Psoas muscle (tissue), 8 donors: ENCODE measurements around the gene ELMOD1. TPM values are rescaled to one million over a fixed set of nuclear protein-coding genes. Genes with fewer than 3 reads are reported as not detected.
"Not testable (repeated sequence)": the region's sequence is repeated elsewhere in the genome, so short reads cannot be mapped to it uniquely, and the experiment has no call there.

Source experiments
- ATAC-seq, 4 donors: fragments of 200-7000 bp; cut with Tn5 transposase; one replicate each; pipeline ENCODE4 v1.9.1; 2020; ENCODE audit warnings: moderate library complexity in 3 of 4, mild to moderate bottlenecking in 2 of 4
- DNase-seq, 2 donors: peaks; one replicate each; pipeline ENCODE4 v3.0.0-alpha.2; 2020
- H3K27ac ChIP-seq: fragments of 200-600 bp; one replicate; pipeline ENCODE4 v1.8.0; 2022
- H3K27me3 ChIP-seq, 3 donors: fragments of 200-600 bp in 1 of 3; one replicate each; pipeline versions ENCODE4 v1.6.1 to v1.8.0; 2013 to 2022; ENCODE audit warnings: low read length in 2 of 3, mild to moderate bottlenecking in 2 of 3, moderate library complexity in 1 of 3; ENCODE audit not compliant: insufficient read depth in 3 of 3
- H3K36me3 ChIP-seq, 2 donors: fragments of 200-600 bp in 1 of 2; one replicate each; pipeline versions ENCODE4 v1.6.1 to v1.8.0; 2013 to 2022; ENCODE audit warnings: low read depth in 1 of 2, mild to moderate bottlenecking in 1 of 2, moderate library complexity in 1 of 2; ENCODE audit not compliant: insufficient read depth in 1 of 2
- H3K4me1 ChIP-seq: fragments of 200-600 bp; one replicate; pipeline ENCODE4 v1.8.0; 2022
- H3K4me3 ChIP-seq: fragments of 200-600 bp; one replicate; pipeline ENCODE4 v1.8.0; 2022; ENCODE audit warnings: mild to moderate bottlenecking
- H3K9me3 ChIP-seq: fragments of 200-600 bp; one replicate; pipeline ENCODE4 v1.8.0; 2022
- CTCF ChIP-seq: fragments of 200-600 bp; IDR thresholded peaks from one replicate; pipeline ENCODE4 v1.8.0; 2022; ENCODE audit warnings: antibody characterized with exemption
- WGBS, 3 donors: extraction: QIAGEN DNeasy Blood & Tissue Kit; methylation state at CpG; one replicate each; pipeline versions ENCODE4 v1.1.6 to v1.1.7; 2013; 5-methylcytosine and 5-hydroxymethylcytosine counted together
- intact Hi-C, 2 donors: fragments of 100-400 bp; cut with DNase I; formaldehyde crosslinking; loops; one replicate each; pipeline versions ENCODE4 v1.11.0 to v1.14.2; 2022
- polyA plus RNA-seq, 3 donors: library from polyadenylated mRNA; stranded (reverse); fragments of 200-250 nt; gene quantifications; one replicate each; pipeline ENCODE4 v1.2.3, GENCODE V29; 2013
- total RNA-seq, 4 donors: library from RNA; stranded (reverse); fragmentation: NEBNext Ultra II Directional in 2 of 4; extraction: Animal tissue kit (Norgen Biotek cat#: 25700) in 2 of 4; gene quantifications; one replicate each; pipeline versions ENCODE4 v1.2.1 to v1.2.4, GENCODE V29; 2021 to 2023
- donor health status: healthy with polysubstance abuse.
- donor health status: DM: no; HTN: no; CAD: no; lungs with moderate emphysema.
- donor health status: Bipolar disorder and iron deficiency.
- donor health status: healthy.
- donor health status: DM: yes; HTN: yes; CAD: no.
- donor health status: DM: no; HTN: no; CAD: no.
- donor health status: DM: no; HTN: no; CAD: no.
- donor health status: DM: yes; HTN: yes; CAD: no.

ELMOD1 gene
- total and polyA plus RNA-seq, 7 donors, result 0.17 to 4.7 (median 1.4) TPM

- peaks cover 0 to 13% of the 10 kb centered on the region in 2 donors for H3K36me3 ChIP-seq
- ATAC-seq (no peak), DNase-seq (no peak)
- WGBS, 3 donors, result 8 to 12% (median 10%) methylated on average over 6 of the region's 6 CpGs
- peaks cover 30% of the 10 kb centered on the region for H3K4me1 ChIP-seq
- intact Hi-C loops, result loop anchor here in 1 of 2 donors (10.0 kb wide), 1 partner anchor 330 kb away; no protein-coding TSS in a partner anchor
- peak overlapping the region; percentile 89 for H3K4me3 ChIP-seq
- TF ChIP-seq CTCF, result no peak
- H3K27ac ChIP-seq, result peak overlapping the region; percentile 94
- H3K9me3 ChIP-seq, result no peaks in the 10 kb centered on the region
- H3K27me3 ChIP-seq, result no peaks in the 10 kb centered on the region
Measured at GRCh38 chr11:107564877-107565218, 26.1 kb upstream of the ELMOD1 start.

GRCh38 chr11:107565219-107565937 lies 25.6 kb upstream of the ELMOD1 start, which contains the start of gene ALKBH8:
Gene ALKBH8, minus strand, starts transcription at chr11:107565735. Its CDS starts 4,842 bp downstream, at chr11:107560893.
- Histone ChIP-seq H3K4me3 (peak within 1 kb of the TSS; percentile 89), H3K27ac (peak within 1 kb of the TSS; percentile 94), H3K9me3 (no peaks in the 10 kb centered on the region), H3K27me3 (no peaks in the 10 kb centered on the region), H3K36me3 (peaks cover 0 to 8% of the 10 kb centered on the region in 2 donors), H3K4me1 (peaks cover 30% of the 10 kb centered on the region)
- intact Hi-C loops, result loop anchor here in 1 of 2 donors (10.0 kb wide), 1 partner anchor 329 kb away; no protein-coding TSS in a partner anchor
- peak; percentile 76 to 87 for DNase-seq
- peak; percentile 90 to 97 (median 92) for ATAC-seq
- WGBS, 3 donors, result 0% methylated on average over 32 of the region's 32 CpGs
- no peak for TF ChIP-seq CTCF

- ATAC-seq, result peak in 2 of 4 donors; percentile 56 to 62
- H3K36me3 ChIP-seq, H3K27me3 ChIP-seq, DNase-seq, H3K9me3 ChIP-seq: not testable (repeated sequence)
- intact Hi-C loops, result loop anchor here in 1 of 2 donors (10.0 kb wide), 1 partner anchor 329 kb away; no protein-coding TSS in a partner anchor
- Histone ChIP-seq H3K27ac (peak overlapping the region; percentile 94), H3K4me1 (peaks cover 30% of the 10 kb centered on the region), H3K4me3 (peak overlapping the region; percentile 89)
- 60 to 65% (median 61%) methylated on average over 9 of the region's 9 CpGs for WGBS, 3 donors
Measured at GRCh38 chr11:107565955-107566501, 24.9 kb upstream of the ELMOD1 start.

- Histone ChIP-seq H3K4me3 (no peak overlapping the region), H3K9me3 (no peaks in the 10 kb centered on the region), H3K27me3 (no peaks in the 10 kb centered on the region), H3K27ac (no peak overlapping the region), H3K4me1 (peaks cover 30% of the 10 kb centered on the region), H3K36me3 (peaks cover 0 to 4% of the 10 kb centered on the region in 2 donors)
- 92 to 95% (median 94%) methylated on average over 2 of the region's 2 CpGs for WGBS, 3 donors
- no peak for ATAC-seq
- DNase-seq, result no peak
- intact Hi-C loops, result loop anchor here in 1 of 2 donors (10.0 kb wide), 1 partner anchor 328 kb away; no protein-coding TSS in a partner anchor
- TF ChIP-seq CTCF, result no peak
Measured at GRCh38 chr11:107566569-107566968, 24.4 kb upstream of the ELMOD1 start.

- Histone ChIP-seq H3K27me3 (no peaks in the 10 kb centered on the region), H3K27ac (no peak overlapping the region), H3K9me3 (no peaks in the 10 kb centered on the region), H3K4me1 (peaks cover 24% of the 10 kb centered on the region), H3K4me3 (no peak overlapping the region), H3K36me3 (no peaks in the 10 kb centered on the region)
- WGBS, 3 donors, result 65 to 81% (median 76%) methylated on average over 5 of the region's 5 CpGs
- DNase-seq, result no peak
- no peak for ATAC-seq
- intact Hi-C loops, result loop anchor here in 1 of 2 donors (10.0 kb wide), 1 partner anchor 327 kb away; no protein-coding TSS in a partner anchor
- no peak for TF ChIP-seq CTCF
Measured at GRCh38 chr11:107567739-107568335, 23.1 kb upstream of the ELMOD1 start.
